ENCODE results near the gene ARHGEF2. TPM values are rescaled to one million over a fixed set of nuclear protein-coding genes. Genes with fewer than 3 reads are reported as not detected.

ARHGEF2 gene
- 91.6 and 96.6 TPM in 2 replicates for total RNA-seq (2014; rRNA removed; shearing (Covaris generic))
- 131 and 142 TPM in 2 replicates for polyA plus RNA-seq (2015; cell fraction: cytosol; rRNA removed)
- polyA plus RNA-seq (2015; cell fraction: nucleus; rRNA removed) = 389 and 412 TPM in 2 replicates

- DNase-seq (ENCODE audit: low read depth) = peak; percentile 79
These were observed at the start of gene ARHGEF2 for GRCh38 chr1:155978325-155978972. TSS of gene ARHGEF2 (minus strand) at chr1:155978547. CDS start at chr1:155978427, 120 bp downstream.

- DNase-seq (ENCODE audit: low read depth) = no peak
These were observed 48.2 kb upstream of the ARHGEF2 start for GRCh38 chr1:156026588-156026987.

GRCh38 chr1:156025876-156026275 lies 47.5 kb upstream of the ARHGEF2 start:
- peak; percentile 18 for DNase-seq (ENCODE audit: low read depth)

GRCh38 chr1:156024801-156025200 lies 46.5 kb upstream of the ARHGEF2 start:
- DNase-seq (ENCODE audit: low read depth) = no peak

- no peak for DNase-seq (ENCODE audit: low read depth)
These were observed 43.6 kb upstream of the ARHGEF2 start for GRCh38 chr1:156021954-156022353.

- no peak for DNase-seq (ENCODE audit: low read depth)
These were observed 42.7 kb upstream of the ARHGEF2 start for GRCh38 chr1:156021093-156021428.

GRCh38 chr1:156020293-156021092 lies 42.1 kb upstream of the ARHGEF2 start, which contains the start of gene SSR2:
TSS of gene SSR2 (minus strand) at chr1:156020951. CDS start at chr1:156020167, 784 bp downstream.
- peak; percentile 91 for DNase-seq (ENCODE audit: low read depth)

- DNase-seq (ENCODE audit: low read depth) = no peak
These were observed 41.6 kb upstream of the ARHGEF2 start for GRCh38 chr1:156019946-156020292.

GRCh38 chr1:156014829-156015228 lies 36.5 kb upstream of the ARHGEF2 start:
- DNase-seq (ENCODE audit: low read depth) = no peak

- no peak for DNase-seq (ENCODE audit: low read depth)
These were observed 33.9 kb upstream of the ARHGEF2 start for GRCh38 chr1:156012051-156012817.

GRCh38 chr1:156009404-156009803 lies 31.1 kb upstream of the ARHGEF2 start:
- DNase-seq (ENCODE audit: low read depth) = no peak

GRCh38 chr1:156006666-156007376 lies 28.5 kb upstream of the ARHGEF2 start:
- DNase-seq (ENCODE audit: low read depth) = no peak

GRCh38 chr1:156004843-156005584 lies 26.7 kb upstream of the ARHGEF2 start:
- DNase-seq (ENCODE audit: low read depth) = no peak

- DNase-seq (ENCODE audit: low read depth) = no peak
These were observed 25.5 kb upstream of the ARHGEF2 start for GRCh38 chr1:156003923-156004188.

GRCh38 chr1:156002188-156002911 lies 24.0 kb upstream of the ARHGEF2 start:
- DNase-seq (ENCODE audit: low read depth) = no peak

- DNase-seq (ENCODE audit: low read depth) = no peak
These were observed 23.4 kb upstream of the ARHGEF2 start for GRCh38 chr1:156001662-156002171.

- DNase-seq (ENCODE audit: low read depth) = no peak
These were observed 22.8 kb upstream of the ARHGEF2 start for GRCh38 chr1:156001021-156001661.

- no peak for DNase-seq (ENCODE audit: low read depth)
These were observed 21.6 kb upstream of the ARHGEF2 start for GRCh38 chr1:155999964-156000363.

- no peak for DNase-seq (ENCODE audit: low read depth)
These were observed 17.8 kb upstream of the ARHGEF2 start for GRCh38 chr1:155996166-155996565.
